ENCODE results near the gene ANKRD33.

DNA sequence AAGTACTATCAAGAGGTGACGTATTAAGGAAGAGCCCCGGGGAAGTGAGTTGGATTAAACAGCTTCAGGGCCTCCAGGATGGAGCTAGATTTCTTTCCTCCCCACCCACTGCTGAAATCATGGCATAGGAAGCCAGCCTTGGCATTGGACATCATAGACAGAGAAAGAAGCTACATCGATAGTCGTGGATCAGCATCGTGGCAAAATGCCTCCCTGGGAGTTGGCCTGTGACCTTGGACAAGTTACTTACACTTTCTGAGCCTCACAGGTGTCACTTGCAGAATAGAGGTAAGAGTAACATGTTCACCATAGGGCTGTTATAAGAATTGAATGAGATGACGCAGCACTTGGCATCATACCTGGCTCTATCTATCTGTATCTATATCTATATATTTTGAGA lies 5.9 kb downstream of the ANKRD33 start:
- no peak for TF ChIP-seq ARNTL (CRISPR knock-in tag; IDR thresholded peaks at IDR 0.05; ENCODE audit: borderline replicate concordance, low read depth)
- TF ChIP-seq, protein P1, sequence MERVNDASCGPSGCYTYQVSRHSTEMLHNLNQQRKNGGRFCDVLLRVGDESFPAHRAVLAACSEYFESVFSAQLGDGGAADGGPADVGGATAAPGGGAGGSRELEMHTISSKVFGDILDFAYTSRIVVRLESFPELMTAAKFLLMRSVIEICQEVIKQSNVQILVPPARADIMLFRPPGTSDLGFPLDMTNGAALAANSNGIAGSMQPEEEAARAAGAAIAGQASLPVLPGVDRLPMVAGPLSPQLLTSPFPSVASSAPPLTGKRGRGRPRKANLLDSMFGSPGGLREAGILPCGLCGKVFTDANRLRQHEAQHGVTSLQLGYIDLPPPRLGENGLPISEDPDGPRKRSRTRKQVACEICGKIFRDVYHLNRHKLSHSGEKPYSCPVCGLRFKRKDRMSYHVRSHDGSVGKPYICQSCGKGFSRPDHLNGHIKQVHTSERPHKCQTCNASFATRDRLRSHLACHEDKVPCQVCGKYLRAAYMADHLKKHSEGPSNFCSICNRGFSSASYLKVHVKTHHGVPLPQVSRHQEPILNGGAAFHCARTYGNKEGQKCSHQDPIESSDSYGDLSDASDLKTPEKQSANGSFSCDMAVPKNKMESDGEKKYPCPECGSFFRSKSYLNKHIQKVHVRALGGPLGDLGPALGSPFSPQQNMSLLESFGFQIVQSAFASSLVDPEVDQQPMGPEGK (CRISPR knock-in tag; IDR thresholded peaks at IDR 0.05; ENCODE audit: borderline replicate concordance), result no peak
- TF ChIP-seq ZNF70 (CRISPR knock-in tag; IDR thresholded peaks at IDR 0.05), result no peak
- no peak for TF ChIP-seq SNAI2 (CRISPR knock-in tag; IDR thresholded peaks at IDR 0.05)
- TF ChIP-seq OSR1 (CRISPR knock-in tag; IDR thresholded peaks at IDR 0.05), result no peak
- no peak for TF ChIP-seq ESRRG (CRISPR knock-in tag; IDR thresholded peaks at IDR 0.05)
- TF ChIP-seq CSDC2 (CRISPR knock-in tag; IDR thresholded peaks at IDR 0.05), result no peak
- no peak for TF ChIP-seq ZFP3 (CRISPR knock-in tag; IDR thresholded peaks at IDR 0.05)
- no peak for TF ChIP-seq TOX (CRISPR knock-in tag; IDR thresholded peaks at IDR 0.05; ENCODE audit: borderline replicate concordance)
- no peak for TF ChIP-seq GLIS3 (CRISPR knock-in tag; IDR thresholded peaks at IDR 0.05)
